ENCODE measurements around the gene CCDC142. TPM values are rescaled to one million over a fixed set of nuclear protein-coding genes. Genes with fewer than 3 reads are reported as not detected.

CCDC142 gene
- total RNA-seq, 1 donor from 2014 or later: 28.6 TPM

Other genes starting within 250 kb of the CCDC142 start
- gene SLC4A5, start 139.6 kb downstream of the CCDC142 start, total RNA-seq: 7.2 TPM
- gene DCTN1, start 102.7 kb downstream of the CCDC142 start, total RNA-seq: 143 TPM
- gene C2orf81, start 61.4 kb downstream of the CCDC142 start, total RNA-seq: 5.5 TPM
- gene WDR54, start 61.3 kb downstream of the CCDC142 start, total RNA-seq: 11.3 TPM
- 36.4 TPM for gene RTKN, start 41.1 kb downstream of the CCDC142 start, total RNA-seq
- 55.9 TPM for gene INO80B, start 27.9 kb downstream of the CCDC142 start, total RNA-seq
- 100 TPM for gene WBP1, start 24.6 kb downstream of the CCDC142 start, total RNA-seq
- gene MOGS, start 17.6 kb downstream of the CCDC142 start, total RNA-seq: 51.6 TPM
- 71.8 TPM for gene MRPL53, start 10.3 kb downstream of the CCDC142 start, total RNA-seq
- gene TTC31, start 83 bp upstream of the CCDC142 start, total RNA-seq: 22.5 TPM
- 0.36 TPM for gene LBX2, start 16.6 kb upstream of the CCDC142 start, total RNA-seq
- 46.6 TPM for gene PCGF1, start 24.7 kb upstream of the CCDC142 start, total RNA-seq
- gene TLX2, start 31.5 kb upstream of the CCDC142 start, total RNA-seq: not detected
- gene DQX1, start 43.2 kb upstream of the CCDC142 start, total RNA-seq: 1.4 TPM
- gene AUP1, start 46.7 kb upstream of the CCDC142 start, total RNA-seq: 98.5 TPM
- gene HTRA2, start 46.9 kb upstream of the CCDC142 start, total RNA-seq: 22.4 TPM
- gene LOXL3, start 70.9 kb upstream of the CCDC142 start, total RNA-seq: 6.4 TPM
- gene DOK1, start 71.7 kb upstream of the CCDC142 start, total RNA-seq: 11.8 TPM
- gene M1AP, start 165.3 kb upstream of the CCDC142 start, total RNA-seq: 1.4 TPM
- 9.1 TPM for gene SEMA4F, start 171.2 kb upstream of the CCDC142 start, total RNA-seq

All from ureter (tissue), 1 donor.